HAP-1 (cell line): ENCODE results near the gene A2M.
"Not testable (repeated sequence)": the region's sequence is repeated elsewhere in the genome, so short reads cannot be mapped to it uniquely, and the experiment has no call there.

ENCODE experiments used
- DNase-seq, 2 experiments: peaks; one replicate each; pipeline ENCODE4 v3.0.0-alpha.2; 2016 to 2020; ENCODE audit warnings: low spot score in 2 of 2
- H3K27me3 ChIP-seq: fragments of 250-450 bp; sonication (Bioruptor Pico); 2 replicates; pipeline ENCODE4 v1.5.1; 2020; ENCODE audit warnings: low read depth, mild to moderate bottlenecking, moderate library complexity
- H3K36me3 ChIP-seq: fragments of 250-450 bp; sonication (Bioruptor Pico); replicated peaks from 2 replicates; pipeline ENCODE4 v1.5.1; 2020; ENCODE audit warnings: mild to moderate bottlenecking
- H3K4me1 ChIP-seq: fragments of 250-450 bp; sonication (Bioruptor Pico); 2 replicates; pipeline ENCODE4 v1.5.1; 2020; ENCODE audit warnings: mild to moderate bottlenecking
- H3K4me3 ChIP-seq: fragments of 250-450 bp; sonication (Bioruptor Pico); 2 replicates; pipeline ENCODE4 v1.5.1; 2020; ENCODE audit warnings: mild to moderate bottlenecking, moderate library complexity
- H3K9me3 ChIP-seq: fragments of 250-450 bp; sonication (Bioruptor Pico); 2 replicates; pipeline ENCODE4 v1.5.1; 2020; ENCODE audit warnings: mild to moderate bottlenecking, moderate library complexity
- in situ Hi-C: fragments of 300-500 bp; cut with MboI; formaldehyde crosslinking; loops from 3 replicates; pipeline ENCODE4 v1.14.3; 2020; ENCODE audit warnings: low sequenced_read_pairs, inconsistent platforms, mixed read lengths

The A2M gene

DNA sequence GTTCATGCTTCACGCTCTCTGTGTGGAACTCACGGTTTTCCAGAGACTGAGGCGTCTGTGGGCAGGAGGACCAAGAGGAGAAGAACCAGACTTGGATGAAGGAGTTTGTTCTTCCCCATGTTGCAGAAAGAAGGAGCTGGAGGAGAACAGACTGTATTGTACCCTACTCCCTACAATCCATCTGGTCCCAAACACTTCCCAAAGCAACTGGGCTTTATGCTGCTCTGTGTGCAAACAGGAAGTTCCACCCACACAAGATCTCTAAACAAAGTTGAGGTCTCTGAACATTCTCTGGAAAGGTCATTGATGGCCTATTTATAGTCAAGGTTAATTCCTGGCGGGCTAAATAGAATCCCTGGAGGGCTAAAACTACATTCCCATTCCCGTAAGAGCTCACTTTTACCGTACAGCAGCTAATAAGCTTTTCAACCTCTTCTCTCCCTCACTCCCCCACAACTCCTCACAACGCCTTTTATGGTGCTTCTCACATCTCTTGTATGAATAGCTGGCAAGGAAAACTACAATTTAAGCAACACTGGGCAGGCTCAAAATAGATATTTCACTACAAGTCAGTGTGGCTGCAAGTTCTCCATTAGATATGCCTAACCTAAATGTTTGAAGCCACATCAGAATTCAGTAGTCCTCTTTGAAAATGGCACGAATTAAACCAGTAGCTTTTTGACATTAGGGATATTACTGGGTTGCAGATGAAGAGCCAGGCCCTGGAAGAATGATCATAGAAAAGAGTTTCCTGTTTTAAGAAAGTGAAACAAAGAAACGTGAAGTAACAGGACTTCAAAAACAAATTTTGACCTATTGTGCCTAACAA, at the start of gene A2M:
TSS of gene A2M (minus strand) at position 189 of the 829 bp plus-strand sequence. CDS start at position 119, 70 bp downstream.
- Histone ChIP-seq H3K4me3 (no peak within 1 kb of the TSS), H3K9me3 (no peaks in the 10 kb centered on the region), H3K36me3 (no peaks in the 10 kb centered on the region), H3K4me1 (peaks cover 2% of the 10 kb centered on the region; the same call in 1 of the 2 replicates), H3K27me3 (no peaks in the 10 kb centered on the region; the same call in 1 of the 2 replicates)
- in situ Hi-C loops: no loop called here
- no peak for DNase-seq

DNA sequence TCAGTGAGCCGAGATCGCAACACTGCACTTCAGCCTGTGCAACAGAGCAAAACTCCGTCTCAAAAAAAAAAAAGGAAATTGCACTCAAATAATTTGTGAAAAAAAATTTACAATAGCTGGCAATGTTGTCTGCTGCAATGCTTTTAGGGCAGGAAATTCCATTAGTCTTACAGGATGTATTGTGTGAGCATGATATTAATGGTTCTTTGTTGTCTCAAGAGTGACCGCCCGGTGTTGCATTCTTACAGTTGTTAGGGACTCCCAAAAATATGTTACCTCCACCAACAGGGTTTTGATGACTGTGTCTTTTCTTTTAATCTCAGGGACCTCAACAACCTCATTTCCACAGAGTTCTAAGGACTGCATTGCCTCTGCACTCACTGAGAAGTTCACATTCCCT, 47.7 kb upstream of the A2M start:
- no peak for DNase-seq
- in situ Hi-C loops: no loop called here
- no peaks in the 10 kb centered on the region for H3K36me3 ChIP-seq
- H3K27me3 ChIP-seq: no peaks in the 10 kb centered on the region; the same call in 1 of the 2 replicates
- H3K4me1 ChIP-seq: no peaks in the 10 kb centered on the region
- no peak overlapping the region for H3K4me3 ChIP-seq
- no peaks in the 10 kb centered on the region for H3K9me3 ChIP-seq

DNA sequence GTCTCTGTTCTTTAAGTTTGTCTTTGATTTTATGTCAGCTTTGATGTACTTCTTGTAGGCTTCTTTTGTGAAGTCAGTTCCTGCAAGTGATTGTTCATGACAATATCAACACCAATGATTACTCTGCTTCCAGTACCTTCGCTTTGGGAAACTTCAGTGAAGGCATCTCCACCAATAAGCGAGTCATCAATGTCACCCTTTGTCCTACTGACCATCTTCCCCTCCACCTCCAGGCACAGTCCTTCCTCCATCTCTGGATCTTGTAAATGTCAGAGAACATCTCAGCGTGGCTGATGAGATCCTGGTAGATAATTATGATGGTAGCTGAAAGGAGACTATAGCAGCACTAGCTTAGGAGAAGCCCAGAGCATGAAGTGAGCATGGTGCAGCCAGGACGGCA, 40.4 kb upstream of the A2M start:
- no peaks in the 10 kb centered on the region for H3K4me1 ChIP-seq
- no peaks in the 10 kb centered on the region for H3K36me3 ChIP-seq
- no peak for DNase-seq
- H3K27me3 ChIP-seq: peaks cover 2% of the 10 kb centered on the region; the same call in 1 of the 2 replicates
- in situ Hi-C loops: no loop called here
- H3K4me3 ChIP-seq: no peak overlapping the region
- 0 out of 2 replicates have a peak, but pooled peaks cover 2% of the 10 kb centered on the region for H3K9me3 ChIP-seq

DNA sequence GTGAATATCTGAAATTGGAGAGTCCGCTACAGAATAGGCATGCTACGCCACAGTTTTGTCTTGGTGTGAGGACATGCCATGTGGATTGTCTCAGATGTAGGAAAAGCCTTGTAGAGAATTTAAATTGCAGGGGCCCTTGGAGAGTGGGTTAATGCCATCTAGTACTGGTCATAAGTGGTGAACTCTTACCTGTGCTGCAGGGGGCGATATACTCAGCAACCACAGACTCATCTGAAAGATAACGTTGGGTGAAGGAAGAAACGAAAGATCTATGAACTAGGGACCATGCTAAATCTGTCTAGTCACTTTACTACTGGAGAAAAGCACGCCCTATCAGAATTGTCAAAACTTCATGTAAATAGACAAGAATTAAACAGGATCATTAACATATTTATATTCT, 33.7 kb upstream of the A2M start:
- no peak overlapping the region for H3K4me3 ChIP-seq
- DNase-seq: no peak
- in situ Hi-C loops: no loop called here

DNA sequence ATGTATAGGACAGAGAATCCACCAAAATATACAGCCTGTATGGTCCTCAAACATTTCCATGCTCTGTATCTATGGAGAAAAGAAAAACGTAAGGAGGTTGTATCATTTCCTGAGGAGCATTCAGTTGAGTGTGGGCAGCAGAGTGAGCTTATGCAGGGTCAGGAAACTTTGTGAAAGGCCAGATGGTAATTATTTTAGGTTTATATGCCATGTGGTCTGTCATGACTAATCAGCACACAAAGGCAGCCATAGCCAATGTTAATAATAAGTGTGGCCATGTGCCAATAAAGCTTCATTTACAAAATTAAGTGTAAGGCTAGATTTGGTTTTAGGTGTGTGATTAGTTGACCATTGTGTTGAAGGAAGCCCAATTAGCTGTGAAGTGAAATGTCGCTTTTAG, 33.2 kb upstream of the A2M start:
- H3K9me3 ChIP-seq: no peaks in the 10 kb centered on the region
- H3K27me3 ChIP-seq: no peaks in the 10 kb centered on the region; the same call in 1 of the 2 replicates
- in situ Hi-C loops: no loop called here
- H3K4me1 ChIP-seq: no peaks in the 10 kb centered on the region
- no peak overlapping the region for H3K4me3 ChIP-seq
- DNase-seq: no peak
- no peaks in the 10 kb centered on the region for H3K36me3 ChIP-seq

More for the DNA sequence above, 33.7 kb upstream of the A2M start:
- H3K9me3 ChIP-seq: no peaks in the 10 kb centered on the region
- H3K27me3 ChIP-seq: no peaks in the 10 kb centered on the region; the same call in 1 of the 2 replicates
- no peaks in the 10 kb centered on the region for H3K36me3 ChIP-seq
- H3K4me1 ChIP-seq: no peaks in the 10 kb centered on the region

- in situ Hi-C loops: no loop called here
- Histone ChIP-seq H3K27me3 (no peaks in the 10 kb centered on the region; the same call in 1 of the 2 replicates), H3K9me3 (no peaks in the 10 kb centered on the region), H3K4me3 (no peak overlapping the region), H3K36me3 (no peaks in the 10 kb centered on the region), H3K4me1 (no peaks in the 10 kb centered on the region)
- DNase-seq: no peak
Observed at GRCh38 chr12:9147461-9147860, 31.7 kb upstream of the A2M start.

- in situ Hi-C loops: no loop called here
- Histone ChIP-seq H3K4me1 (no peaks in the 10 kb centered on the region), H3K36me3 (no peaks in the 10 kb centered on the region), H3K27me3 (no peaks in the 10 kb centered on the region), H3K9me3 (0 out of 2 replicates have a peak, but pooled peaks cover 2% of the 10 kb centered on the region), H3K4me3 (no peak overlapping the region)
- no peak for DNase-seq
Observed at GRCh38 chr12:9144730-9145106, 29.0 kb upstream of the A2M start.

DNA sequence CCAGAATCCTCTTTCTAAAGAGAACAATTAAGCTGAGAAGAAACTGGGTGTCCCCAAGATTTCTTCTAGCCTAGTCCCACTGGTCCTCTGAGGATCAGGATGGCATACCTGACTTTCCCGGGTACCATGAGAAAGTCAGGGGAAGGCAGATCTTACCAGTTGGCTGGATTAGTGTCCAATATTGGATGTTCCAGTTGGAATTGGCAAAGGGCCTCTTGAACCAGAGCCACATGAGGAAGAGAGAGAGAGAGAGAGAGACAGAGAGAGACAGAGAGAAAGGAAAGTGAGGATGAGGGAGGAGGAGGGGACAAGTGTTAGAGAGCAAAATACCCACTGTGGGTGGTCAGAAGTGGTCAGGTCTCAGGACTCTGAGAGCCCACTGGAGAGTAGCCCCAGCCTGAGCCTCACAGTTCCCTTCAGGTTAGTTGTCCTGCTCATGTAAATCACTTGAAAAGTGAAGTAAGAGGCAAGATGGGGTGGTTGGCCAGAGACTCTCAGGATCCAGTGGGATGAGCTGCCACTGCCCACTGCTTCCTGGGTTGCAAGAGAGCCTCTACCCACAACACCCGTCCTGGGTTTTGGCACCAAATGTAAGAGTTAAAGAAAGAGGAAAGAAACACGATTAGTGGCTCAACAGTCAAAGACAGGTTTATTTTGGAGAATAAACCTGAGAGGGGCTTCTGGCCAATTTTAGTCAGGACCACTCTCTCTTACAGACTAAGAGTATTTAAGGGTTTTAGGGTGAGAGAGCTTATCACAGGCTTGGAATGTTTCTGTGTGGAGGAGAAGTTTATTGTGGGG, 28.4 kb upstream of the A2M start:
- Histone ChIP-seq H3K27me3 (no peaks in the 10 kb centered on the region), H3K4me3 (no peak overlapping the region), H3K4me1 (no peaks in the 10 kb centered on the region), H3K9me3 (0 out of 2 replicates have a peak, but pooled peaks cover 2% of the 10 kb centered on the region), H3K36me3 (no peaks in the 10 kb centered on the region)
- in situ Hi-C loops: no loop called here
- no peak for DNase-seq

DNA sequence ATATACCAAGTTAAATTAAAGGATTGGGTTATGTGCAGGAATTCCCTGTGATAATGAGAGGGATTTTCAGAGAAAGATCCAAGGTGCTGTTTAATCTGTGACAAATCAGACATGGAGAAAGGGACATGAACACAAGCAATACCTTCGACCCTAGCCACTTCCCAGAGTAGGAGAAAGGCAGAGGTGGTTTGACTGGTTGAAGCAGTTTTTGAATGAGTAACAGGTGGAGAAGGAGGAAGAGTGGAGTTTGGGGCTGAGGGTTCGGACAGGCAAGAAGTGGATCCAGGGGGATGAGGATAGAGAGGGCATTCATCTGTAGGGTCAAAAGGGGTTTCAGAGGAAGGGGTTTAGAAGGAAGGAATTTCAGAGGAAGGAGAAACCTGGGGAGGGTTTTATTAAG, 27.4 kb upstream of the A2M start:
- Histone ChIP-seq H3K36me3 (no peaks in the 10 kb centered on the region), H3K4me3 (no peak overlapping the region), H3K4me1 (no peaks in the 10 kb centered on the region), H3K9me3 (0 out of 2 replicates have a peak, but pooled peaks cover 2% of the 10 kb centered on the region), H3K27me3 (no peaks in the 10 kb centered on the region)
- in situ Hi-C loops: no loop called here
- DNase-seq: no peak

- H3K27me3 ChIP-seq, H3K36me3 ChIP-seq, H3K9me3 ChIP-seq, H3K4me1 ChIP-seq, H3K4me3 ChIP-seq, DNase-seq, in situ Hi-C loops: not testable (repeated sequence)
Observed at GRCh38 chr12:9139588-9140290, 24.0 kb upstream of the A2M start.

DNA sequence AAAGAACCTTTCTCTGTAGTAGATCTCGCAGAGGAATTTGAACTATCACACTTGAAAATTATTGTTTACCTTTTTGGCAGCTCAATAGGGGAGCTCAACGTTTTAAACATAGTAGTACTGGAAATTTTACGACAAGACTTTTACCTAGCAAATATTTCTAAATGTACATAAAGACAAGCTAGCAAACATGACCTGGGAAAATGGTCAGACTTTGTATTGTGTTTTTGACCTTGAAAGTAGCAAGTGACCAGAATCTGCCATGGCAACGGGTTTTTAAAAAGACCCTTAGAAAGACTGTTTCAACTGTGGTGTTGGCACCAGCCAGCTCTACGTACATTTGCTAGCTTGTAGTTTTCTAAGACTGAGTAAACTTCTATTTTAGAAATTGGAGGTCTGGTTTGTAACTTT, 20.2 kb upstream of the A2M start:
- H3K4me3 ChIP-seq: no peak overlapping the region
- no peak for DNase-seq

GRCh38 chr12:9134981-9135628, 19.4 kb upstream of the A2M start:
- H3K4me3 ChIP-seq: no peak overlapping the region
- in situ Hi-C loops: no loop called here
- H3K9me3 ChIP-seq: no peaks in the 10 kb centered on the region
- H3K36me3 ChIP-seq: no peaks in the 10 kb centered on the region
- H3K27me3 ChIP-seq: no peaks in the 10 kb centered on the region
- no peaks in the 10 kb centered on the region for H3K4me1 ChIP-seq
- DNase-seq: peak in 1 of 2 experiments; percentile 22

More for the DNA sequence above, 20.2 kb upstream of the A2M start:
- in situ Hi-C loops: no loop called here
- Histone ChIP-seq H3K36me3 (no peaks in the 10 kb centered on the region), H3K27me3 (no peaks in the 10 kb centered on the region), H3K9me3 (0 out of 2 replicates have a peak, but pooled peaks cover 2% of the 10 kb centered on the region), H3K4me1 (no peaks in the 10 kb centered on the region)

- H3K9me3 ChIP-seq: no peaks in the 10 kb centered on the region
- H3K36me3 ChIP-seq: no peaks in the 10 kb centered on the region
- no peaks in the 10 kb centered on the region for H3K27me3 ChIP-seq
- H3K4me3 ChIP-seq: no peak overlapping the region
- no peak for DNase-seq
- no peaks in the 10 kb centered on the region for H3K4me1 ChIP-seq
- in situ Hi-C loops: no loop called here
Observed at GRCh38 chr12:9133216-9133916, 17.6 kb upstream of the A2M start.
